H9 (cell line): Measurements from ENCODE around the gene APOL2. TPM values are rescaled to one million over a fixed set of nuclear protein-coding genes. Genes with fewer than 3 reads are reported as not detected.

Experiments used
- DNase-seq: peaks from one replicate; pipeline ENCODE4 v3.0.0-alpha.2; 2017
- H2AFZ ChIP-seq: one replicate; pipeline ENCODE4 v1.6.1; 2013; ENCODE audit warnings: mild to moderate bottlenecking, low read length, control low read depth, moderate library complexity
- H2AK5ac ChIP-seq: 2 replicates; pipeline ENCODE4 v1.6.1; 2013; ENCODE audit warnings: low read length, control low read depth, mixed read lengths; ENCODE audit not compliant: insufficient read length
- H2BK120ac ChIP-seq: one replicate; pipeline ENCODE4 v1.6.1; 2013; ENCODE audit warnings: low read depth, mild to moderate bottlenecking, low read length, control low read depth, inconsistent platforms; ENCODE audit not compliant: poor library complexity, severe bottlenecking
- H2BK12ac ChIP-seq: 2 replicates; pipeline ENCODE4 v1.6.1; 2013; ENCODE audit warnings: low read length, control low read depth, mixed read lengths, low read depth; ENCODE audit not compliant: insufficient read length
- H2BK15ac ChIP-seq: 2 replicates; pipeline ENCODE4 v1.6.1; 2013; ENCODE audit warnings: low read depth, low read length, control low read depth
- H2BK20ac ChIP-seq: one replicate; pipeline ENCODE4 v1.6.1; 2013; ENCODE audit warnings: low read depth, mild to moderate bottlenecking, low read length, control low read depth, inconsistent platforms; ENCODE audit not compliant: poor library complexity, severe bottlenecking
- H2BK5ac ChIP-seq: 2 replicates; pipeline ENCODE4 v1.6.1; 2013; ENCODE audit warnings: low read length, control low read depth, mixed read lengths; ENCODE audit not compliant: insufficient read length
- H3K14ac ChIP-seq: 2 replicates; pipeline ENCODE4 v1.6.1; 2013; ENCODE audit warnings: low read length, control low read depth; ENCODE audit not compliant: insufficient read depth
- H3K18ac ChIP-seq: 2 replicates; pipeline ENCODE4 v1.6.1; 2013; ENCODE audit warnings: low read depth, mild to moderate bottlenecking, mixed read lengths, low read length, control low read depth; ENCODE audit not compliant: insufficient read length
- H3K23ac ChIP-seq: 2 replicates; pipeline ENCODE4 v1.6.1; 2013; ENCODE audit warnings: low read length, control low read depth, mixed read lengths, low read depth; ENCODE audit not compliant: insufficient read length
- H3K23me2 ChIP-seq: 2 replicates; pipeline ENCODE4 v1.6.1; 2013; ENCODE audit warnings: low read depth, mild to moderate bottlenecking, mixed read lengths, low read length, control low read depth; ENCODE audit not compliant: insufficient read length, poor library complexity, severe bottlenecking
- H3K27ac ChIP-seq: 2 replicates; pipeline ENCODE4 v1.5.1; 2013; ENCODE audit warnings: low read length, control low read depth, mixed read lengths, low read depth; ENCODE audit not compliant: insufficient read length
- H3K27me3 ChIP-seq: 2 replicates; pipeline ENCODE4 v1.6.1; 2013; ENCODE audit warnings: low read length, control low read depth, inconsistent platforms; ENCODE audit not compliant: insufficient read depth
- H3K4ac ChIP-seq: 2 replicates; pipeline ENCODE4 v1.6.1; 2013; ENCODE audit warnings: low read depth, mild to moderate bottlenecking, control low read depth, inconsistent platforms, low read length, moderate library complexity
- H3K4me1 ChIP-seq: 2 replicates; pipeline ENCODE4 v1.6.1; 2013; ENCODE audit warnings: low read length, control low read depth, inconsistent platforms; ENCODE audit not compliant: insufficient read depth
- H3K4me2 ChIP-seq: 2 replicates; pipeline ENCODE4 v1.6.1; 2013; ENCODE audit warnings: low read length, control low read depth, mixed read lengths; ENCODE audit not compliant: insufficient read length, insufficient read depth
- H3K56ac ChIP-seq: 2 replicates; pipeline ENCODE4 v1.6.1; 2013; ENCODE audit warnings: low read depth, mild to moderate bottlenecking, mixed read lengths, low read length, control low read depth; ENCODE audit not compliant: insufficient read length
- H3K79me1 ChIP-seq: 2 replicates; pipeline ENCODE4 v1.6.1; 2013; ENCODE audit warnings: low read depth, mild to moderate bottlenecking, moderate library complexity, low read length, control low read depth, inconsistent platforms; ENCODE audit not compliant: insufficient read depth, poor library complexity, severe bottlenecking
- H3K79me2 ChIP-seq: 2 replicates; pipeline ENCODE4 v1.6.1; 2013; ENCODE audit warnings: low read length, control low read depth, inconsistent platforms; ENCODE audit not compliant: insufficient read depth
- H3K9ac ChIP-seq: 2 replicates; pipeline ENCODE4 v1.6.1; 2013; ENCODE audit warnings: low read length, control low read depth, mixed read lengths; ENCODE audit not compliant: insufficient read length; ENCODE audit errors: extremely low read depth
- H3K9me3 ChIP-seq: one replicate; pipeline ENCODE4 v1.6.1; 2013; ENCODE audit warnings: low read depth, low read length, inconsistent platforms; ENCODE audit not compliant: control insufficient read depth
- H3T11ph ChIP-seq: one replicate; pipeline ENCODE4 v1.6.1; 2013; ENCODE audit warnings: mild to moderate bottlenecking, low read length, control low read depth, inconsistent platforms
- H4K20me1 ChIP-seq: one replicate; pipeline ENCODE4 v1.6.1; 2013; ENCODE audit not compliant: control insufficient read depth, insufficient read length, insufficient read depth
- H4K5ac ChIP-seq: 2 replicates; pipeline ENCODE4 v1.6.1; 2013; ENCODE audit warnings: low read depth, mild to moderate bottlenecking, mixed read lengths, low read length, control low read depth; ENCODE audit not compliant: insufficient read length
- H4K8ac ChIP-seq: replicated peaks from 2 replicates; pipeline ENCODE4 v1.6.1; 2013; ENCODE audit warnings: low read length, control low read depth, mixed read lengths, low read depth; ENCODE audit not compliant: insufficient read length
- H4K91ac ChIP-seq: 2 replicates; pipeline ENCODE4 v1.6.1; 2013; ENCODE audit warnings: low read depth, mild to moderate bottlenecking, moderate library complexity, mixed read lengths, low read length, control low read depth; ENCODE audit not compliant: insufficient read length
- H3K27ac Mint-ChIP-seq, 3 experiments: 2 replicates in 2 of 3; 3 replicates in 1 of 3; pipeline ENCODE4 v1.8.0; 2020 to 2021; ENCODE audit warnings: mixed read lengths in 3 of 3, mild to moderate bottlenecking in 1 of 3, moderate library complexity in 1 of 3
- H3K27me3 Mint-ChIP-seq: 2 replicates; pipeline ENCODE4 v1.8.0; 2021; ENCODE audit warnings: low read depth, mild to moderate bottlenecking, moderate library complexity, mixed read lengths
- H3K36me3 Mint-ChIP-seq, 3 experiments: 2 replicates in 2 of 3; 3 replicates in 1 of 3; pipeline ENCODE4 v1.8.0; 2020 to 2021; ENCODE audit warnings: low read depth in 3 of 3, mixed read lengths in 3 of 3; ENCODE audit not compliant: insufficient read depth in 1 of 3
- H3K4me1 Mint-ChIP-seq, 2 experiments: 2 replicates each; pipeline ENCODE4 v1.8.0; 2020; ENCODE audit warnings: mixed read lengths in 2 of 2
- H3K4me3 Mint-ChIP-seq, 2 experiments: 2 replicates in 1 of 2; 3 replicates in 1 of 2; pipeline ENCODE4 v1.8.0; 2020 to 2021; ENCODE audit warnings: mild to moderate bottlenecking in 2 of 2, mixed read lengths in 2 of 2, moderate library complexity in 1 of 2
- H3K9me3 Mint-ChIP-seq, 2 experiments: 2 replicates in 1 of 2; 3 replicates in 1 of 2; pipeline ENCODE4 v1.8.0; 2020; ENCODE audit warnings: mild to moderate bottlenecking in 2 of 2, mixed read lengths in 2 of 2, moderate library complexity in 1 of 2
- CTCF ChIP-seq: fragments of 200-600 bp; sonication (generic); conservative IDR thresholded peaks from 3 replicates; pipeline ENCODE4 v1.8.0; 2021; ENCODE audit warnings: antibody characterized with exemption, mild to moderate bottlenecking
- WGBS: extraction: QIAGEN DNeasy Blood & Tissue Kit; methylation state at CpG from one replicate; pipeline ENCODE4 v1.1.7; 2013; ENCODE audit warnings: missing lambda C conversion rate, low lambda C conversion rate, mixed read lengths; ENCODE audit not compliant: insufficient read length; ENCODE audit errors: extremely low coverage; 5-methylcytosine and 5-hydroxymethylcytosine counted together
- total RNA-seq: library from RNA; stranded (reverse); gene quantifications from 2 replicates; pipeline ENCODE4 v1.2.1, GENCODE V29; 2021

Gene APOL2
- total RNA-seq, 1 experiment from 2014 or later, result 15.6 TPM

- no peaks in the 10 kb centered on the region for H3K79me2 ChIP-seq
- Mint-ChIP-seq H3K4me3 (no peak overlapping the region), H3K4me1 (peaks cover 14 to 21% of the 10 kb centered on the region in 2 experiments), H3K36me3 (peaks cover 7 to 40% (median 31%) of the 10 kb centered on the region in 3 experiments), H3K27ac (no peak overlapping the region), H3K9me3 (no peaks in the 10 kb centered on the region; a peak in 1 of 5 replicates), H3K27me3 (peaks cover 2% of the 10 kb centered on the region; the same call in 1 of the 2 replicates)
- no peak for DNase-seq
- WGBS, result no CpG with 5 or more reads among the region's 5 CpGs
- no peak overlapping the region for H2AFZ ChIP-seq
- no peak overlapping the region for H2BK15ac ChIP-seq
- no peaks in the 10 kb centered on the region for H3K4me1 ChIP-seq
- H2BK20ac ChIP-seq, result no peak overlapping the region
- no peak overlapping the region for H3K18ac ChIP-seq
- H3K27ac ChIP-seq, result no peak overlapping the region
- H3K23me2 ChIP-seq, result no peaks in the 10 kb centered on the region
- H3K9ac ChIP-seq, result no peak overlapping the region
- H2BK5ac ChIP-seq, result no peak overlapping the region
- no peak overlapping the region for H3K56ac ChIP-seq
- no peak overlapping the region for H4K5ac ChIP-seq
- H3K27me3 ChIP-seq, result no peaks in the 10 kb centered on the region
- H2BK120ac ChIP-seq, result no peak overlapping the region
- no peak overlapping the region for H4K8ac ChIP-seq
- TF ChIP-seq CTCF, result no peak
- H4K91ac ChIP-seq, result no peak overlapping the region
- H2BK12ac ChIP-seq, result no peak overlapping the region
- no peaks in the 10 kb centered on the region for H3K79me1 ChIP-seq
- no peaks in the 10 kb centered on the region for H3K9me3 ChIP-seq
- no peak overlapping the region for H3K4ac ChIP-seq
- no peak overlapping the region for H3K14ac ChIP-seq
- H3T11ph ChIP-seq, result no peak overlapping the region
- no peaks in the 10 kb centered on the region for H4K20me1 ChIP-seq
- no peak overlapping the region for H2AK5ac ChIP-seq
- H3K23ac ChIP-seq, result no peak overlapping the region
- H3K4me2 ChIP-seq, result no peak overlapping the region
Measured at GRCh38 chr22:36226189-36226588, 13.1 kb downstream of the APOL2 start.
